Measurements from ENCODE around the gene IL31. TPM values are rescaled to one million over a fixed set of nuclear protein-coding genes. Genes with fewer than 3 reads are reported as not detected.
"Not testable (repeated sequence)": the region's sequence is repeated elsewhere in the genome, so short reads cannot be mapped to it uniquely, and the experiment has no call there.

Gene IL31
- total and polyA plus RNA-seq, 8 donors, result not detected

DNA sequence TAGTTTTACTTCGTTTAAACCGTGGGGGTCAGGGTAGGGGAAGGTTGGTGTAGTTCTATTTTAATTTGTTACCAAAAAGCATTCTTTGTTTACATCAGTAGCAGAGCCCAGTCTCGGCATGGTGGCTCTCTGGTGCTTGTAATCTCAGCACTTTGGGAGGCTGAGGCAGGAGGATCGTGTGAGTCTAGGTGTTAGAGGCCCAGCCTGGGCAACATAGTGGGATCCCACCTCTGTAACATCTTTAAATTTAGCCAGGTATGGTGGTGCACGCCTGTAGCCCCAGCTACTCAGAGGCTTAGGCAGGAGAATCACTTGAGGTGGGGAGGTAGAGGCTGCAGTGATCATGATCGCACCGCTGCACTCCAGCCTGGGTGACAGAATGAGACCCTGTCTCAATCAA, 11.1 kb upstream of the IL31 start:
- no peaks in the 10 kb centered on the region for H3K36me3 ChIP-seq

DNA sequence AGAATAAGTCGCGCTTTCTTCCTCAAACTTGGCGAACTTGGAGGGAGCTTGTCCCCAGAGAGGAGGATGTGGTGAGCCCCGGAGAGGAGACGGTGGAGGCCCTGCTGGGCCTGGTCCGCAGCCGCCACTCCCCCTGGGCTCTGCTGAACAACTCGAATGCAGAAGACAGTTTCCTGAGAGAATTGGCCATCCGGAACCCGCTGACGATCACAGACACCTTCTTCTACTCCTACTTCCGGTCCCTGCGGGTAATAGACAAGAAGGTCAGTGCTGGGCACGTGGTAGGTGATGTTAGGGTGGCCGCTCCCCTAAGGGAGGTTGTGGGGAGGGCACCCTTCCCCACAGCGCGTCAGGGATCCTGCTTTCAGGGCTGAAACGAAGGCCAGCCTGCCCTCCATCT, 10.5 kb upstream of the IL31 start:
- Histone ChIP-seq H3K9me3 (no peaks in the 10 kb centered on the region), H3K27me3 (peaks cover 0 to 26% of the 10 kb centered on the region in 2 donors), H3K4me3 (no peak overlapping the region), H3K36me3 (no peaks in the 10 kb centered on the region), H3K27ac (no peak overlapping the region), H3K4me1 (peaks cover 0 to 12% of the 10 kb centered on the region in 2 donors)
- intact Hi-C loops (cut with DNase I), result no loop called here
- ATAC-seq, result no peak
- DNase-seq, result no peak
- TF ChIP-seq, protein P1, sequence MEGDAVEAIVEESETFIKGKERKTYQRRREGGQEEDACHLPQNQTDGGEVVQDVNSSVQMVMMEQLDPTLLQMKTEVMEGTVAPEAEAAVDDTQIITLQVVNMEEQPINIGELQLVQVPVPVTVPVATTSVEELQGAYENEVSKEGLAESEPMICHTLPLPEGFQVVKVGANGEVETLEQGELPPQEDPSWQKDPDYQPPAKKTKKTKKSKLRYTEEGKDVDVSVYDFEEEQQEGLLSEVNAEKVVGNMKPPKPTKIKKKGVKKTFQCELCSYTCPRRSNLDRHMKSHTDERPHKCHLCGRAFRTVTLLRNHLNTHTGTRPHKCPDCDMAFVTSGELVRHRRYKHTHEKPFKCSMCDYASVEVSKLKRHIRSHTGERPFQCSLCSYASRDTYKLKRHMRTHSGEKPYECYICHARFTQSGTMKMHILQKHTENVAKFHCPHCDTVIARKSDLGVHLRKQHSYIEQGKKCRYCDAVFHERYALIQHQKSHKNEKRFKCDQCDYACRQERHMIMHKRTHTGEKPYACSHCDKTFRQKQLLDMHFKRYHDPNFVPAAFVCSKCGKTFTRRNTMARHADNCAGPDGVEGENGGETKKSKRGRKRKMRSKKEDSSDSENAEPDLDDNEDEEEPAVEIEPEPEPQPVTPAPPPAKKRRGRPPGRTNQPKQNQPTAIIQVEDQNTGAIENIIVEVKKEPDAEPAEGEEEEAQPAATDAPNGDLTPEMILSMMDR (IDR thresholded peaks at IDR 0.05), result no peak

More for the DNA sequence above, 11.1 kb upstream of the IL31 start:
- Histone ChIP-seq H3K27me3 (peaks cover 0 to 26% of the 10 kb centered on the region in 2 donors), H3K27ac (no peak overlapping the region), H3K9me3 (no peaks in the 10 kb centered on the region), H3K4me3 (no peak overlapping the region), H3K4me1 (peaks cover 0 to 12% of the 10 kb centered on the region in 2 donors)
- DNase-seq (no peak), ATAC-seq (no peak)
- TF ChIP-seq, protein P1 (IDR thresholded peaks at IDR 0.05), result no peak
- intact Hi-C loops (cut with DNase I), result no loop called here

DNA sequence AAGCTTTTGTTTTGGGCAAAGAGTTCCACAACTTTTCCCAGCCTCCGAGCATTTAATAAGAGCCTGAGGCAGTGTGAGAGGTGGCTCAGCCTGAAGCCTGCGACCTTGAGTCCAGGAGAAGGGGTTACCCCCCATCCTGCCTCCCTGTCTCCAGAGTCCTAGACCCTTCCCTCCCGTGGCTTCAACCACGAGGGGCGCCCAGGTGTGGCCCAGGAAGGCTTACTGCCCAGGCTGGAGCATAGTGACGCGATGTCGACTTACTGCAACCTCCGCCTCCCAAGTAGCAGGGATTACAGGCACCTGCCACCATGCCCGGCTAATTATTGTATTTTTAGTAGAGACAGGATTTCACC, 9.5 kb upstream of the IL31 start:
- H3K27ac ChIP-seq, result no peak overlapping the region
- intact Hi-C loops (cut with DNase I), result no loop called here
- no peaks in the 10 kb centered on the region for H3K9me3 ChIP-seq
- no peak for DNase-seq
- no peaks in the 10 kb centered on the region for H3K36me3 ChIP-seq
- H3K27me3 ChIP-seq, result peaks cover 0 to 26% of the 10 kb centered on the region in 2 donors
- H3K4me3 ChIP-seq, result peak overlapping the region; percentile 41 to 43
- ATAC-seq, result peak; percentile 9
- H3K4me1 ChIP-seq, result peaks cover 0 to 12% of the 10 kb centered on the region in 2 donors
- TF ChIP-seq, protein P1 (IDR thresholded peaks at IDR 0.05), result no peak

DNA sequence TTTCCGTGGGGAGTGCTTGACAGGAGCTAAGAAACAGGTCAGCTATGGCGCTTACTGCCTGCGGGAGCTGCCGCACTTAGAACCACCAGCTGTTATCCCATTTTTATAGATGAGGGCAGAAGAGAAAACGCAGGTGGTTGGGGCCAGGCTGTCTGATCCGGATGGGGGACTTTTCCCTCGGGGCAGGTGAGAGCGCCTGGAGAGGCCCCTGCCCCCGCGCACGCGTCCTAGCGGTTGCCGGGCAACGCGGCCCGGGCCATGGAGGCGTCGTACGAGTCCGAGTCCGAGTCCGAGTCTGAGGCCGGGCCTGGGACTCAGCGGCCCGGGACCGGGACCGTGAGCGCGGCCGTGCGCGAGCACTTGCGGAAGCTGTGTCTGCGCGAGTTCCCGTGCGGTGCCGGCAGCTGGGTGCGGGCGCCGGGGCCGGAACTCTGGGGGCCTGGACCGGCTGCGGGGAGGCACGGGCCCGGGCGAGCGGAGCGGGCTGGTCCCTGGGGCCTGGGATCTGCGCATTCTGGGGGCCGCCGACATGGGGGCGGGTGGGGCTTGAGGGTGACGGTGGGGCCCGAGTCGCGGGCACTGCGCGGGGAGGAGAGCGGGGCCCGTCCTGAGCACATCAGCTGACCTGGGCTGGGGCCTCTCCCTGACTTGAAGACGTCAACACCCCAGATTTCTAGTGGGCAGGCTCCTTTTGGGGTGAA, 9.0 kb upstream of the IL31 start, which contains the start of gene LRRC43:
LRRC43 (plus strand) TSS at position 237 of the 701 bp plus-strand sequence; CDS start at position 259, 22 bp downstream.
- Histone ChIP-seq H3K9me3 (no peaks in the 10 kb centered on the region), H3K36me3 (no peaks in the 10 kb centered on the region), H3K4me3 (peak within 1 kb of the TSS; percentile 41 to 43), H3K27me3 (peaks cover 0 to 26% of the 10 kb centered on the region in 2 donors), H3K4me1 (peaks cover 0 to 12% of the 10 kb centered on the region in 2 donors), H3K27ac (no peak within 1 kb of the TSS)
- peak; percentile 90 for ATAC-seq
- TF ChIP-seq, protein P1 (IDR thresholded peaks at IDR 0.05), result no peak
- DNase-seq, result peak in 3 of 4 donors; percentile 45 to 89 (median 50)
- intact Hi-C loops (cut with DNase I), result no loop called here

DNA sequence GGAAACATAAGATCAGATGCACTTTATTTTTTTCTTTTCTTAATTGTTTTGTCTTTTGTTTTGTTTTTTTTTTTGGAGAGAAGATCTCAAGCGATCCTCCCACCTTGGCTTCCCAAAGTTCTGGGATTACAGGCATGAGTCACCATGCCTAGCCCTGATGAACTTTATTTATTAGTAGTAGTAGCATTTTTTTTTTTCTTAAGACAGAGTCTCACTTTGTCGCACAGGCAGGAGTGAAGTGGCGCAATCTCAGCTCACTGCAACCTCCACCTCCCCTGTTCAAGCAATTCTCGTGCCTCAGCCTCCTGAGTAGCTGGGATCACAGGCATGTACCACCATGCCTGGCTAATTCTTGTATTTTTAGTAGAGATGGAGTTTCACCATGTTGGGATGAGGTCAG, 2.5 kb upstream of the IL31 start:
- H3K36me3 ChIP-seq; H3K4me1 ChIP-seq; H3K27me3 ChIP-seq; H3K9me3 ChIP-seq; intact Hi-C loops (cut with DNase I); H3K27ac ChIP-seq; H3K4me3 ChIP-seq; DNase-seq; ATAC-seq: not testable (repeated sequence)

Data from left lung (tissue), 10 donors.